ENCODE results near the gene TAF4.

- TF ChIP-seq CTCF (conservative IDR thresholded peaks at IDR 0.05 in 1 of 2, IDR thresholded peaks at IDR 0.05 in 1 of 2; ENCODE audit: low read depth in 1 of 2, low read length in 2 of 2) (no peak), EZH2 (IDR thresholded peaks at IDR 0.05; ENCODE audit: low read length, missing control alignments) (no peak)
These were observed 31.0 kb upstream of the TAF4 start for GRCh38 chr20:62096421-62097380.

All from fibroblast of lung (primary cell).